GM18907 (cell line): ENCODE data around the gene GALNT9.
"Not testable (repeated sequence)": the region's sequence is repeated elsewhere in the genome, so short reads cannot be mapped to it uniquely, and the experiment has no call there.

Experiments used
- ATAC-seq: cut with Tn5 transposase; IDR thresholded peaks from one replicate; pipeline ENCODE4 v1.9.1; 2021; ENCODE audit warnings: mild to moderate bottlenecking, moderate library complexity; ENCODE audit not compliant: unreplicated experiment

GALNT9 gene

DNA sequence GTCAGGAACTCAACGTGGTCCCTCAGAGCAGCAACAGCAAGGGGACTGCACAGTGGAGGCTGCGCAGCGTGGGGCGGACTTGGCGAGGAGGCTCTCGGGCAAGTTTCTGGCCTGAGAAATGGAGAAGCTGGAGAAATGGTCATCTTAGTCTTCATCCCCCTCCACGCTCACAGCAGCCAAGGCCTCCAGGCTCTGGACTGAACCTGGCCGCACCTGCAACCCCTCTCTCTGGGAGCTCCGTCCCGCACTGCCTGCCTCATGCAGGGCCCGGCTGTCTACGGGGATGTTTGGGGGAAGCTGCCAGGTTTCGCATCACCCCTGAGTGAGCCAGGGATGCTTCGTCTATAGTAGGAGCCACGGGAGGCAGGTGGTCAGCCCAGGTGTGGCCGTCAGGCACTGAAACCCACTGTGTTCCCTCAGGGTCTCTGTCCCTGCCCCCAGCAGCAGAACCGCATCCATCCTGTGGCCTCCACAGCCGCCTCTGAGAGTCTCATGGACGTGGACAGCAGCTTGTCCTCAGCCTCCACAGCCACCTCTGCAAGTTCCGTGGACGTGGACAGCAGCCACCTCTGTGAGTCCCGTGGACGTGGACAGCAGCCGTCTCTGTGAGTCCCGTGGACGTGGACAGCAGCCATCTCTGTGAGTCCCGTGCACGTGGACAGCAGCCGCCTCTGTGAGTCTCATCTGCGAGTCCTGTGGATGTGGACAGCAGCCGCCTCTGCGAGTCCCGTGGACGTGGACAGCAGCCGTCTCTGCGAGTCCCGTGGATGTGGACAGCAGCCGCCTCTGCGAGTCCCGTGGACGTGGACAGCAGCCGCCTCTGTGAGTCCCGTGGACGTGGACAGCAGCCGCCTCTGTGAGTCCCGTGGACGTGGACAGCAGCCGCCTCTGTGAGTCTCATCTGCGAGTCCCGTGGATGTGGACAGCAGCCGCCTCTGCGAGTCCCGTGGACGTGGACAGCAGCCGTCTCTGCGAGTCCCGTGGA is 29.1 kb upstream of the GALNT9 start:
- not testable (repeated sequence) for ATAC-seq

DNA sequence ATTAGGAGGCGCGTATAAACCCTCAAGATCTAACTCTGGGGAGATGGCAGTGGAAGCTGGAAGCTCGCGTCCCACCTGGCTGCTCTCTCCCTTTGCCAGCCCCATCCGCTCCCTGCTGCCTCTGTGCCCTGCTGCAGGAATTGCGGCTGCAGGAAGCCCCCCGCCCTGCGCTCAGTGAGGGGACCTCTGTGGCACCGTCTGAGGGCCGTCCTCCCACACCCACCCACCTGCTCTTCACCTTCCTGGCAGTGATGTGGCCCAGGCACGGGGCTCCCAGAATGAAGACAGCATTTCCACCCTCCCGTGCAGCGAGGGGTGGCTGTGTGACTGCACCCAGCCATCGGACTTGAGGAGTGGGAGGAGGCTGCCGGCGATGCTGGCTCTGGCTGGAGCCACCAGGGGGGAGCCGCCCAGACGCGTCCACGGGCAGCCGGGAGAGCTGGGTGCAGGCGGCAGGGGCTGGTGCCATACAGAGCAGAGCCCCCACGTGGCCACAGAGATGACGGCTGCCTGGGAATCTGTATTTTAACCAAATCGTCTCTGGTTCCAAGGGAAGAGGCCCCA is 28.3 kb upstream of the GALNT9 start:
- no peak for ATAC-seq

DNA sequence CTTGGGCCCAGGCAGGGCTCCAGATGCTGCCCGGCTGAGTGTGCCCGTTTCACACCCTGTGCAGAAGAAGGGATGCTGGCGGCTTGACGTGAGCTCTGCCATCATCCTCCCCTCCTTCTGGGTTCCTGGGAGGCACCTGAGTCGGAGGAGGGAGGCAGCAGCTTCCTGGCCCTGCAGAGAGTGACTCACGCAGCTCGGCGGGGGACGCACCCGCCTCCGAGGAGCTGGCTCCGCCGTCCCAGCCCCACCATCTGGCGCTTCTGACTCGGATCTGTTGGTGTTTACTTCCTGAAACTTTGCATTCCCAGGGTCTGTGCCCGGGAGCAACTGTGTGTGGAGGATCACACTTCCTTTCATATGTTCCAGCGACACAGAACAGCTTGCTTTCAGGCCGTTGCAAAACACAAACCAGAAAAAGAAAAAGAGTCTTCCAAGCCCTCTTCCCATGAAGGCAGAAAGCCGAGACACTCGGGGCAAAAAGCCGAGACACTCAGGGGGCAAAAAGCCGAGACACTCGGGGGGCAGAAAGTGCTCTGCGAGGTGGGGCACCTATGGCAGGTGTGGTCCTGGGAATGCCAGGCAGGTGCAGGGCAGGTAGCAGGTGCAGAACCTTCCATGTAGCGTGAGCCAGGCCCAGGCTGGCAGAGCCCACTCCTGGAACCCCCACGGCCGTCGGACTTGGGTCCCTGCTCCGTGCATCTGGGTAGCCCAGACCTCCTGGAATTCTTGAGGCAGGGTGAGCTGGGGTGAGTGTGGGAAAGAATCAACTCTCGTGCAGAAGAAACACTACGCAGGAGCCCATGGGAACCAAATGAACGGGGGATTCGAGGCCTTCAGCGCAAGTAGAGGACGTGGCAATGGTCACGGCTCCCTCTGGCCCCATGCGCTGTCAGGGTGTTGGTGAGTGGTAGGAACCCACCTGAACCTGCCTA is 27.6 kb upstream of the GALNT9 start:
- ATAC-seq = no peak

DNA sequence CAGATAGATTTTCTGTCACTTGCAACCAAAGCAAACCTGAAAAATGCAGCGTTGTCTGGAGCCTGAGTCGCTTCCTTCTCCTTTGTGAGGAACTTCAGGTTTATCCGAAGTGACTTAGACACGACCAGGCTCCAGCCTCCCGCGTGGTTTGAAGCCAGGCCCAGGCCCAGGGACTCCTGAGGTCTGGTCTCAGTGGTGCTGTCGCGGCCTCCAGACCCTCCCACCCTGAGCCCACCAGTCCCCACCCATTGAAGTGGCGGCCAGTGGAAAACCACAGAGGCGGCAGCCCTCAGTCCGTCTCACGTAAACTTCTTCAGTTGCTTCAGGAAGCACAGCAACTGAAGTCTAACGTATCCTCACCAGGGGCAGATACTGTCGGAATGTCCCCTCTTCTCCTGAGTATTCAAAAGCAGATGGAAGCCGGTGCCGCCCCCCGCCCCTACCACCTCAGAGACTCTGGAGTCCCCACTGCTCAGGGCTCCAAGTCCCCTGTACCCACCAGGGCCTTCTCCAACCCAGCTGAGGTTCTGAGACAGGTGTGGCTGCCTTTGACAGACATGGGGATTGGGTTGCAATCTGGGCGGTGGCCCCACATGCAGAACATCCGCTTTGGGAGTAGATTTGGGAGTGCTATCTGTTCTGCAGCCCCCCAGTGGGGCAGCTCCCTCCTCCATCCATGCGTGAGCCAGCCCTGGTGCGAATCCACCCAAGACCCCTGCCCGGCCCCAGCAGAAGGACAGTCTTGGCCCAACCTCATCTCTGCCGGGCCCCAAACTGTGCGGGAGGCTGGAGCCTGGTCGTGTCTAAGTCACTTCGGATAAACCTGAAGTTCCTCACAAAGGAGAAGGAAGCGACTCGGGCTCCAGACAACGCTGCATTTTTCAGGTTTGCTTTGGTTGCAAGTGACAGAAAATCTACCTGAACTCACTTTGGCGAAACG is 26.6 kb upstream of the GALNT9 start:
- ATAC-seq = no peak

DNA sequence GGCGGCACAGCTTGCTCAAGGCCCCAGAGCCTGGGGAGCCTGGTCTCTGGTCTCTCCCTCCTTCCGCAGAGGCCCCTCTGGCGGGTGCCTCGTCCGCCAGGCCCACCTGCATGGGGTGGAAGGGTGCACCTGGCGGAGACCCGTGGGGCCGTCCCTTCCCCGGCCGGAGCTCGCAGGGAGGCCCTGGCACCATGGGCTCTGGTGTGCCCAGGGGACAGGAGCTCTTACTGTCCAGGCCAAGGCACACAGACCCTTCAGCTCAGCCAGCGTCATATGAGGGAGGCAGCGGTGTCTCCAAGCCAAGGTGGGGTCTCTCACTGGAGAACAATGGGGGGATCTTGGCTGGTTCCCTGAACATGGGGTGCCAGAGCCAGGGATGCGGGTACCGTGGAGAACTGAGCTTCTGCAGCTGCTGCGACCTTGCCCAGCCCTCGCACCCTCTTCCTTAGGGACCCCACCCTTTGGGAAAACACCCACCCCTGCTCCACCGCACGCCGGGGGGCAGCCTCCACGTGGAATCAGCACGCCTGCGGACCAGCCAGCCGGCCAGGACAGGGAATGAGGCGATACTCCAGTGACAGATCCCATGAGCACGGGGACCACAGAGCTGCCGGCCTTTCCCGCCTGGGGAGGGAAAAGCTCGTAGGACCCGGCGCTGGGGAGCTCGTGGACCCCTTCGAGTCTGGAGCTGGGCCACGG is 25.7 kb upstream of the GALNT9 start:
- no peak for ATAC-seq

DNA sequence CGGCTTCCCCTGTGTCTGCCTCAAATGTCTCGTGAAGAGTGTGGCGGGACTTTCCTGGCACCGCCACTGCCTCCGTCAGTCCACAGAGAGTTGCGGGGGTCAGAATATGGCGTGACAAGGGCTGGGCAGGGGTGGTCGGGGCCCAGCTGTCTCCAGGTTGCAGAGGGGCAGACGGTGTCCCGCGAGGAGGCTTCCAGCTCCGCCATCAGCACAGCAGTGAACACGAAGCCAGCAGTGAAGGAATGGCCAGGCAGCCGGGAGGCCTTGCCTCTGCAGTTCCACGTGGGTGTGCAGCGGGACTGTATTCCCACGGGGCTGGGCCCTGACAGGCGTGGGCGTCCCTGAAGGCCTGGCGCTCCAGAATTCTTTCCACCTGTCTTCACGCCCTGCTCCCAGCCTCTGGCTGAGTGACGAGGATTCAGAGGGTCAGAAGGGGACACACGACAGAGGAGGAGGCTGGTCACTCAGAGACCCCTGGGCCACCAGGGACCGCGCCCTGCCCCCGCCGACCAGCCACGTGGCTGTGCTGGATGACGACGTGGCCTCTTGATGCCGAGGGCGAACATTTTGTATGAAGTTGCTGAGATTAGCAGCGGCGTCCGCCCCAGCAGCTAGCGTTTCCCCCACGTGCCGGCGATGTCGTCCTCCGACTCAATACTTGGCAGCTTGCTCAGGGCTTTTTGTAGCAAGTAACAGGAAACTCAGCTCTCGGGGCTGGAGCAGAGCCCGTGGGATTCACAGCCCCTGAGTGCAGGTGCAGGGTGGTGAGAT is 25.0 kb upstream of the GALNT9 start:
- ATAC-seq = no peak

DNA sequence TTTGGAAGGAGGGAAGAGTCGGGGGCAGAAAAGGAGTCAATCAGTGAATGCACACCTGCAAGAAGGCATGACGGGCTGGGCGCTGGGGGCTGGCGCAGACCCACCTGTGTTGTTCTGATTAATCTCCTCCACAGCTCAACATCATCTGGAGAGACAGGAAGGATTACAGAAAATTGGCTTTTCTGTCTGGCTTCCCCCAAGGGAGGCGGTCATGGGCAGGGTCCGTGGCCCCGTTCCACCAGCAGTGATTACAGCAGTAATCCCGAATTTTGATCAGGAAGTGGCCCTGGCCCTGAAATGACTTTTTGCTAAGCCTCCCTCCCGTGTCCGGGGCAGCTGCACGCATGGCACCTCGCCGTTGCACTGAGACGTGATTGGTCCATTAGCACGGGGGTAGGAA is 24.4 kb upstream of the GALNT9 start:
- no peak for ATAC-seq

DNA sequence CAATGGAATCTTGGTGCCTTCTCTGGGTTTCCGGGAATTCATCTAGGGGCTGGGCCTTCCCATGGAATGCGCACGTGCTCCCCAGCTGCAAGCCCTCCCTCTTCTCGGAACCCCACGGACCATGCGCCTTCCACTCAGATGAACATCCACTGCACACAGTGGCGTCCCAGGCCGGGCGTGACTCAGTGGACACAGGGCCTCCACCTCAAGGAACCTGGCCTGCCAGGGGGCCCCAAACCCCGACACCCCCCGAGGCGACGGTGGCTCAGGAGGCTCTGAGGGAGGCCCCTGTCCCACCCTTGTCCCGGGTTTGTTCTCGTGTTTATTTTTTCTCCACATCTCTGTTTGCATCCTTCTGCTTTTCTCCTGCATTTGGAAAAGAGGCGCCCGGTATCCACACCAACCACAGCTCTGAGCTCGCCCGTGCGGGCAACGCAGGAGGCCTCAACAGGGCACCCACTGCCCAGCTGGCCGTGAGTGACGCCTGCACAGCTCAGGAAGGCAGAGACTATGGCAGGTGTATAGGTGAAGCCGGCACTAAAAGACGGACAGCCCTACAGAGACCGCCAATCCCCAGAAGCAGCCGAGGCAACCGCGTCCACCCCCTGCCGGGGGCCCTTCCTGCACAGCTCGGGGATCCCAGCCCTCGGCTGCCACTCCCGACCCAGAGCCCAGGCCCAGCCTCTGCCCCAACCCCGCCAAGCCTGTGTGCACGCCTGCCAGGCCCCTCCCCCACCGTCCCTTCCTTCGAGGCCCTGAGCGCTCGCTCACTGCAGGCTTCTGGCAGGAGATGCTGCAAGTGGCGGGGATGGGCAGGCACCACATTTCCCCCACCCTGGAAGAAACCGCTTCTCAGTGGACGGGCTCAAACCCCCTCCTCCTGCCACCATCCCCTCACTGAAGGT is 23.8 kb upstream of the GALNT9 start:
- no peak for ATAC-seq

DNA sequence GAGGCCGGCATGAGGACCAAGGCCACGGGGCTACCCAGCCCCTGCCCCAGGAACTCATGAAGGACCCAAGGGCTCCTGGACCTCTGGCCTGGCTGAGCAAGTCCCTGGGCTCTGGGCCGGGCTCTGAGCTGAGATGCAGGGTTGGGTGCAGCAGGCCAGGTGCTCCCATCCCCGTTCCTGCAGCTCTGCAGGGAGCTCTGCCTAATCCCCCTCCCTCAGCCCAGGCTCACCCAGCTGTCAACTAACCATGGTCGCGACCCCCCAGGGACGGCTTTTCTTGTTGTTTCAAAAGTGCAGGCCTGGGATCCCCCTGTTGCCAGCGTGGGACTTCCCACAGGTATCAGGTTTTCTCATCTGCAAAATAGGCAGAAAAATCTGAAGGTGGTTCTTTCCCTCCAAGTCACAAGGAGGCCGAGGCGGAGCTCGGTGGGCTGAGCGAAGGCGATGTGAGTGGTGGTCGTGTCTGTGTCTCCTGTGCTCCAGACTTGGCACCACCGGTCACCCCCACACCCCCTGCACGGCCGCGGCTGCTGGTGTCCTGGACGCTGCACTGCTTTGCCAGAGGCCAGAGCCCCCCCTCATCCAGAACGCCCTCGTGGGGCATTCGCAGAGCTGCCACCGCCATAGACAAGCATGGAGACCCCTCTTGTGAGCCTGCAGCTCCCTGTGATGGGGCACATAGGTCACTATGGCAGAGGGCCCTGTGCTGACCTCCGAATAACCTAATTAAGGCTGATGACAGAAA is 22.5 kb upstream of the GALNT9 start:
- no peak for ATAC-seq

DNA sequence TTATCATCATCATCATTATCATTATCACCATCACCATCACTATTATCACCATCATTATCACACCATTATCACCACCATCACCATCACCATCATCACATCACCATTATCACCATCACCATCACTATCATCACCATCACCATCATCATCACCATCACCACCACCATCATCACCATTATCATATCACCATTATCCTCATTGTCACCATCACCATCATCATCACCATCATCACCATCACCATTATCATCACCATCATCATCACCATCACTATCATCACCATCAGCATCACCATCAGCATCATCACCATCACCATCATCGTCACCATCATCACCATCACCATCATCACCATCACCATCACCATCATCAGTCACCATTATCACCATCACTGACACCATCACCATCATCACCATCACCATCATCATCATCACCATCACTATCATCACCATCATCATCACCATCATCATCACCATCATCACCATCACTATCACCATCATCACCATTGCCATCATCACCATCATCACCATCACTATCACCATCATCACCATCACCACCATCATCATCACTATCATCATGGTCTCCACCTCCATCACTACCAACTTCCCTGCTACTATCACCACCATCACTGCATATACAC is 20.2 kb upstream of the GALNT9 start:
- no peak for ATAC-seq

DNA sequence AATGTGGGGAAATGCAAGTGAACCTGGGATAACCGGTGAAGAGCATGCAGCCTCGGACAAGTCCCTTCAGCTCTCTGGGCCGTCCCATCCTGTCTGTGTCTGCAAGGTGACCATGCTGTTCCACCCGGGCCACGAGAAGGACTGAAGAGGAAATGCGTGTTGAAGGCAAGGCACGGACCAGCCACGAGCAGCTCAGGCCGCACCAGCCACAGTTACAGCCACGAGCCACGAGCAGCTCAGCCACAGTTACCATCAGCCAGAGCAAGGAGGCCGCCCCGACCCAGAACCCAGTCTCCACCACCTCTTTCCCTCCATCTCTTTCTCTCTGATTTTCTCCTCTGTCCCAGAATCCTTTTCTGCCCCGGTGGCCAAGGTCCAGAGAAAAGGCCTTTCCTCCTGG is 18.8 kb upstream of the GALNT9 start:
- ATAC-seq = no peak

DNA sequence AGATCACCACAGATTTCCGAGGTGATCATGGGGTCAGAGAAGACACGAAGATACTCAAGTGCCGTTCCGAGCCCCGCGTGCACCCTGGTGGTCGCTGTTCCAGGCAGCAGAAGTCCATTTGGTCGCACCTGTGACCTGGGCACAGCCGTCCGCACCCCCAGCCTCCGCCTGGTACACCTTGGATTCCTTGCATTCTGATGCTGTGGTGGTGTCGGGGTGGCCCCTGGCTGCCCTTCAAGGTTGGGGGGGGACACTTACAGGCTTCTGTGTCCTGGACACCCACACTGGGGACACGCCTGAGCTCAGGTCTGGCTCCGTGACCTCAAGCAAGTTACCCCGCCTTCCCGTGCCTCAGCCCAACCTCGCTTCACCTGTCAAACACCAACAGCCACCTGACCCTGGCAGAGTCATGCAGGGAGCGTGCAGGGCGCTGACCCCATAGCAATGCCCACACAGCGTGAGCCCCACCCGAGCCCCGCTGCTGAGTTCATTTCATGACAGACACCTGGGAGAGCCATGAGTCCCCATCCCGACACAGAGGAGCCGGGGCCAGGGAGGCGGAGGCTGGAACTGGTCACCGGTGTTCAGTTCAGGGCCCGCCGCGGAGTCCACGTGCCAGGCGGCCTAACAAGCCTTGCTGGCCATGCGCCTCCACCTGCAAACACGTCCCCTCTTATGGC is 17.9 kb upstream of the GALNT9 start:
- ATAC-seq = no peak

DNA sequence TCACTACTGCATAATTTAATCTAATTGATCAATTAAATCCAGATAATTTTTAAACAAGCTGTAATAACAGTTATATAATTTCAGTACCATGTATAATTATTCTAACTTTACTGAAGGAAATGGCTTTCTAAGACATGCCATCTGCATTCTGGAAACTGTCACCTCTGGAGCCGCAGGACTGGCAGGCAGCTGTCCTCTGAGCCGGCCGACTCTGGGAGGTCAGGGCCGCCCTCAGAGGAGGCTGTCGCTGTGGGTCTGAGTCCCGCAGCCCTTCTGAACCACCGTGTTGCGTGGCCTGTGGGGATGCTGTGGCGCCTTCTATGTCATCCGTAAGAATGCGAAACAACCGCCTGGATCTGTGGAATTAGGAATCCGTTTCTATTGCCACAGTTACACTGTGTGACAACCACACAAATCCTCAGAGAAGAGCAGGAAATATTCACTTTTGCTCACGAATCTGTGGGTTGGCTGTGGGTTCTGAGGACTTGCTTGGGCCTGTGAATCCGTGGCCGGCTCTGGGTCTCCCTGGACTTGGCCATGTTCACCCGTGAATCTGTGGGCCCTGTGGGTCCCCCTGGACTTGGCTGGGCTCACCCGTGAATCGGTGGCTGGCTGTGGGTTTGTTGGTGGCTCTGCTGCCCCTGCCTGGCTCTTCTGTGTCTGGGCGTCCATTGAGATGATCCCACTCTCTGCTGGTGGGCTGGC is 17.2 kb upstream of the GALNT9 start:
- ATAC-seq = no peak

DNA sequence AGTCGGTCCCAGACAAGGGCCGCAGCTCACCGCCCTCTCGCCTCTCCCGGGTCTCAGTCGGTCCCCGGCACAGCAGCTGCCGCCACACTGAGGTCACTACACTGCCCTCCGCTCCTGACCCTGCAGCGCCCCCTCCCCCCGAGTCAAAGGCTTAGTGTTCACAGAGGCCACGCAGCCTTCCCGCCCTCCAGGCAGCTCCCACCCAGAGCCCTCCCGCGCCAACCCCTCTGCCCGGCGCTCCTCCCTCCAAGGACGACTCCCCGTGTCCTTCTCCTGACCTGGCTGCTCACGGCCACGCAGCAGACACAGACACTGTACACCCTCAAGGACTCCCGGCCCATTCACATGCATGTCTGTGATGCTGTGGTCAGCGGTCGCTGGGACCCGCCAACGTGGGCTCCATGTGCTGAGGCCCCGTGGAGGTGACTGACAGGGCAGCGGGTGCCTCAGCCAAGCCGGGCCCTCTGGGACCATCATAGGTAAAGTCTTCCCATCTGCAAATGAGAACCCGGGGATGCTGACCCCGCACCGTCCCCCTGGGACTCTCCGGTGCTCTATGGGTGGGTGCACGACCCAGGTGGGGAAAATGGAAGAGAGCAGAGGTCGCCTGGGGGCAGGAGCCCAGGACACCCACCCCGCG is 16.3 kb upstream of the GALNT9 start:
- no peak for ATAC-seq

DNA sequence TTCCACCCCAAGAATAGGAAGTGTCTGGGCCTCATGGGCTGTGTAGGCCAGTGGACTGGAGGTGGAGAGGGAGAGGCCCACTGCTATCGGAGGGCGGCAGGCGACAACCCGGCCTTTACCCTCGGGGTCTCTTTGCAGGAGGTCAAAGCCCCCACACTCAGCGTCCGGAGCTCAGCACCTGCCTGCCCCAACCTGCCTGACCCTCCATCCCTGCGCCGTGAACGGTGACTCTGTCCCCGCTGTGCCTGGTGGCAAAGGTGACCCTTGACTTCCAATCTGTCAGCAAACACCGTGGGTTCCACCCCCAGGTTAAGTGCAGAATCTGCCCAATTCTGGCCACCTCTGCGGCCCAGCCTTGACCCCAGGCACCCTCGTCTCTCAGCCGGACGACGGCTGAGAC is 15.7 kb upstream of the GALNT9 start:
- no peak for ATAC-seq
